ENCODE measurements around the gene SNED1. TPM values are rescaled to one million over a fixed set of nuclear protein-coding genes. Genes with fewer than 3 reads are reported as not detected.

SNED1 gene
- total and polyA plus RNA-seq, 3 experiments from 2014 or later, result 0.90 to 3.5 (median 1.8) TPM

- ChIA-PET POLR2A (interaction anchor here (0.6 kb wide), 1 partner anchor 27 kb away, joined by 3 read pairs; no protein-coding TSS in a partner anchor), CTCF (interaction anchor here (1.3 kb wide), 1 partner anchor 27 kb away, joined by 4 read pairs; no protein-coding TSS in a partner anchor)
- H3K36me3 Mint-ChIP-seq, result peaks cover 3 to 75% (median 4%) of the 10 kb centered on the region in 3 donors
- no peaks in the 10 kb centered on the region for H3K9me3 ChIP-seq (ENCODE audit: low read length)
- no peaks in the 10 kb centered on the region for H3K36me3 ChIP-seq (ENCODE audit: insufficient read depth, low read length)
- H3K4me3 ChIP-seq (ENCODE audit: low read length), result no peak overlapping the region
- peaks cover 74% of the 10 kb centered on the region for H3K4me1 ChIP-seq (ENCODE audit: insufficient read depth, low read length)
- H3K4me1 Mint-ChIP-seq, result peaks cover 41 to 88% (median 51%) of the 10 kb centered on the region in 3 donors
- no peaks in the 10 kb centered on the region for H3K27me3 Mint-ChIP-seq
- no peaks in the 10 kb centered on the region for H3K27me3 ChIP-seq (ENCODE audit: insufficient read depth, low read length, poor library complexity, severe bottlenecking)
- peak overlapping the region in 7 of 8 donors; percentile 8 to 92 (median 34) for H3K27ac Mint-ChIP-seq
- H3K4me3 Mint-ChIP-seq, result peak overlapping the region in 1 of 7 donors; percentile 27
- no peak for DNase-seq
- H3K27ac ChIP-seq (ENCODE audit: low read depth, low read length), result no peak overlapping the region
- no peaks in the 10 kb centered on the region for H3K9me3 Mint-ChIP-seq
These were observed 107.2 kb downstream of the SNED1 start for GRCh38 chr2:241105641-241106040.

GRCh38 chr2:241107031-241107783, 108.8 kb downstream of the SNED1 start:
- no peak for DNase-seq
- Histone ChIP-seq H3K9me3 (ENCODE audit: low read length) (no peaks in the 10 kb centered on the region), H3K4me3 (ENCODE audit: low read length) (no peak overlapping the region), H3K4me1 (ENCODE audit: insufficient read depth, low read length) (peaks cover 74% of the 10 kb centered on the region), H3K27me3 (ENCODE audit: insufficient read depth, low read length, poor library complexity, severe bottlenecking) (no peaks in the 10 kb centered on the region), H3K27ac (ENCODE audit: low read depth, low read length) (no peak overlapping the region), H3K36me3 (ENCODE audit: insufficient read depth, low read length) (no peaks in the 10 kb centered on the region)
- ChIA-PET CTCF (interaction anchor here (3.0 to 7.7 kb wide), 2 partner anchors 29 to 43 kb away, joined by 9 to 54 read pairs; partner anchors contain the start of genes PASK and PPP1R7), POLR2A (interaction anchor here (1.1 to 4.7 kb wide), 2 partner anchors 12 to 43 kb away, joined by 4 to 42 read pairs; partner anchors contain the start of genes PASK and PPP1R7)
- H3K27me3 Mint-ChIP-seq, result no peaks in the 10 kb centered on the region
- peak overlapping the region in 3 of 7 donors; percentile 15 to 68 (median 43) for H3K4me3 Mint-ChIP-seq
- H3K36me3 Mint-ChIP-seq, result peaks cover 3 to 79% (median 4%) of the 10 kb centered on the region in 3 donors
- H3K4me1 Mint-ChIP-seq, result peaks cover 51 to 93% (median 57%) of the 10 kb centered on the region in 3 donors
- no peaks in the 10 kb centered on the region for H3K9me3 Mint-ChIP-seq
- peak overlapping the region; percentile 17 to 98 (median 86) for H3K27ac Mint-ChIP-seq

GRCh38 chr2:241108271-241109209, 110.1 kb downstream of the SNED1 start:
- peak in 3 of 5 donors; percentile 64 to 82 (median 65) for DNase-seq
- Histone ChIP-seq H3K27ac (ENCODE audit: low read depth, low read length) (peak overlapping the region; percentile 60), H3K36me3 (ENCODE audit: insufficient read depth, low read length) (no peaks in the 10 kb centered on the region), H3K4me3 (ENCODE audit: low read length) (peak overlapping the region; percentile 37), H3K27me3 (ENCODE audit: insufficient read depth, low read length, poor library complexity, severe bottlenecking) (no peaks in the 10 kb centered on the region), H3K9me3 (ENCODE audit: low read length) (no peaks in the 10 kb centered on the region), H3K4me1 (ENCODE audit: insufficient read depth, low read length) (peaks cover 72% of the 10 kb centered on the region)
- Mint-ChIP-seq H3K36me3 (peaks cover 3 to 79% (median 4%) of the 10 kb centered on the region in 3 donors), H3K27me3 (no peaks in the 10 kb centered on the region), H3K27ac (peak overlapping the region; percentile 80 to 99 (median 97)), H3K9me3 (no peaks in the 10 kb centered on the region), H3K4me3 (peak overlapping the region; percentile 75 to 95 (median 89)), H3K4me1 (peaks cover 50 to 91% (median 55%) of the 10 kb centered on the region in 3 donors)
- POLR2A ChIA-PET, result interaction anchor here (1.0 to 4.7 kb wide), 4 partner anchors 12 to 548 kb away, joined by 3 to 42 read pairs (median 9); partner anchors contain the start of genes PASK and PPP1R7
- CTCF ChIA-PET, result interaction anchor here (1.1 to 7.7 kb wide), 6 partner anchors 8 to 41 kb away, joined by 3 to 54 read pairs (median 4); partner anchors contain the start of genes PASK and PPP1R7

GRCh38 chr2:241109210-241110088, 111.0 kb downstream of the SNED1 start:
- Histone ChIP-seq H3K27me3 (ENCODE audit: insufficient read depth, low read length, poor library complexity, severe bottlenecking) (no peaks in the 10 kb centered on the region), H3K4me1 (ENCODE audit: insufficient read depth, low read length) (peaks cover 63% of the 10 kb centered on the region), H3K4me3 (ENCODE audit: low read length) (peak overlapping the region; percentile 23), H3K9me3 (ENCODE audit: low read length) (no peaks in the 10 kb centered on the region), H3K27ac (ENCODE audit: low read depth, low read length) (peak overlapping the region; percentile 41), H3K36me3 (ENCODE audit: insufficient read depth, low read length) (no peaks in the 10 kb centered on the region)
- Mint-ChIP-seq H3K4me1 (peaks cover 48 to 85% (median 48%) of the 10 kb centered on the region in 3 donors), H3K4me3 (peak overlapping the region; percentile 78 to 95 (median 90)), H3K9me3 (no peaks in the 10 kb centered on the region), H3K27me3 (no peaks in the 10 kb centered on the region), H3K27ac (peak overlapping the region; percentile 80 to 99 (median 97)), H3K36me3 (peaks cover 3 to 84% (median 6%) of the 10 kb centered on the region in 3 donors)
- ChIA-PET CTCF (interaction anchor here (1.2 to 7.7 kb wide), 6 partner anchors 9 to 40 kb away, joined by 4 to 54 read pairs (median 5); partner anchors contain the start of genes PASK and PPP1R7), POLR2A (interaction anchor here (0.5 to 4.7 kb wide), 7 partner anchors 13 to 549 kb away, joined by 3 to 42 read pairs (median 3); partner anchors contain the start of genes PASK and PPP1R7)
- peak in 2 of 5 donors; percentile 26 to 61 for DNase-seq

- CTCF ChIA-PET, result interaction anchor here (1.2 to 7.7 kb wide), 5 partner anchors 9 to 40 kb away, joined by 4 to 54 read pairs (median 5); partner anchors contain the start of genes PASK and PPP1R7
- no peaks in the 10 kb centered on the region for H3K27me3 Mint-ChIP-seq
- H3K27me3 ChIP-seq (ENCODE audit: insufficient read depth, low read length, poor library complexity, severe bottlenecking), result no peaks in the 10 kb centered on the region
- H3K9me3 ChIP-seq (ENCODE audit: low read length), result no peaks in the 10 kb centered on the region
- no peak overlapping the region for H3K27ac ChIP-seq (ENCODE audit: low read depth, low read length)
- peaks cover 3 to 88% (median 12%) of the 10 kb centered on the region in 3 donors for H3K36me3 Mint-ChIP-seq
- peak overlapping the region; percentile 78 to 95 (median 90) for H3K4me3 Mint-ChIP-seq
- H3K4me1 ChIP-seq (ENCODE audit: insufficient read depth, low read length), result peaks cover 60% of the 10 kb centered on the region
- no peaks in the 10 kb centered on the region for H3K36me3 ChIP-seq (ENCODE audit: insufficient read depth, low read length)
- H3K4me3 ChIP-seq (ENCODE audit: low read length), result peak overlapping the region; percentile 40
- H3K9me3 Mint-ChIP-seq, result no peaks in the 10 kb centered on the region
- peaks cover 48 to 83% (median 48%) of the 10 kb centered on the region in 3 donors for H3K4me1 Mint-ChIP-seq
- peak overlapping the region; percentile 80 to 99 (median 97) for H3K27ac Mint-ChIP-seq
- no peak for DNase-seq
- POLR2A ChIA-PET, result interaction anchor here (0.5 to 4.7 kb wide), 9 partner anchors 8 to 548 kb away, joined by 3 to 42 read pairs (median 3); partner anchors contain the start of genes MTERF4, PASK and PPP1R7
These were observed 111.7 kb downstream of the SNED1 start for GRCh38 chr2:241110089-241110606.

GRCh38 chr2:241110607-241111439, 112.4 kb downstream of the SNED1 start:
- no peaks in the 10 kb centered on the region for H3K9me3 Mint-ChIP-seq
- peak overlapping the region; percentile 80 to 99 (median 96) for H3K27ac Mint-ChIP-seq
- H3K27me3 Mint-ChIP-seq, result no peaks in the 10 kb centered on the region
- CTCF ChIA-PET, result interaction anchor here (1.2 to 7.7 kb wide), 4 partner anchors 10 to 39 kb away, joined by 4 to 54 read pairs (median 5); partner anchors contain the start of genes PASK and PPP1R7
- peak in 2 of 5 donors; percentile 41 to 47 for DNase-seq
- Histone ChIP-seq H3K36me3 (ENCODE audit: insufficient read depth, low read length) (no peaks in the 10 kb centered on the region), H3K9me3 (ENCODE audit: low read length) (no peaks in the 10 kb centered on the region), H3K27me3 (ENCODE audit: insufficient read depth, low read length, poor library complexity, severe bottlenecking) (no peaks in the 10 kb centered on the region), H3K4me1 (ENCODE audit: insufficient read depth, low read length) (peaks cover 53% of the 10 kb centered on the region), H3K27ac (ENCODE audit: low read depth, low read length) (peak overlapping the region; percentile 51), H3K4me3 (ENCODE audit: low read length) (peak overlapping the region; percentile 40)
- H3K4me3 Mint-ChIP-seq, result peak overlapping the region; percentile 78 to 95 (median 90)
- H3K4me1 Mint-ChIP-seq, result peaks cover 48 to 76% (median 48%) of the 10 kb centered on the region in 3 donors
- H3K36me3 Mint-ChIP-seq, result peaks cover 3 to 86% (median 13%) of the 10 kb centered on the region in 3 donors
- POLR2A ChIA-PET, result interaction anchor here (0.8 to 4.7 kb wide), 5 partner anchors 8 to 39 kb away, joined by 3 to 42 read pairs (median 3); partner anchors contain the start of genes MTERF4, PASK and PPP1R7
